ENCODE measurements around the gene ATP6V1C2.

GRCh38 chr2:10790228-10790973, 69.0 kb downstream of the ATP6V1C2 start:
- no peak for TF ChIP-seq ZBTB2 (IDR thresholded peaks at IDR 0.05)
- TF ChIP-seq CBX2 (IDR thresholded peaks at IDR 0.05; ENCODE audit: insufficient read depth, low read length, poor library complexity, severe bottlenecking) = no peak

All from K562 (cell line).